ENCODE data around the gene IQCF2. TPM values are rescaled to one million over a fixed set of nuclear protein-coding genes. Genes with fewer than 3 reads are reported as not detected.
"Not testable (repeated sequence)": the region's sequence is repeated elsewhere in the genome, so short reads cannot be mapped to it uniquely, and the experiment has no call there.

IQCF2 gene
- total RNA-seq, 2 donors from 2014 or later: not detected

DNA sequence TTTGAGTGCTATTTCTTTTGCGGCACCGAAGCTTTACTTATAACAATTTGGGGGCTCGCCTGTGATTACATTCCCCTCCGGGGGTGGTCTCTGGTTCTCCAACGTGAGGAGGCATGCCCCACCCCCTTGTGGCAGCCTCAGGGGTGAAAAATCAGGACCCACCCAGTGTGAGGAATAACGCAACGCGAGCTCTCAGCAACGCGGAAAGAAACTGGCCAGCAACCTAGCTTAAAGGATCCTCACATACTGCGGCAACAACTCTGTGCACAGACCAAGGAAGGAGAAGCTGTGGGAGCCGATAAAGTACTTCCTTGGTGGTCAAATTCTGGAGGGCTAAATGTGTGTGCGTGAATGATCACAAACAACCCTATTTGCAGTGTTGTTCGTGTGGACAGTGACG lies 36.0 kb downstream of the IQCF2 start:
- H3K27me3 ChIP-seq: no peaks in the 10 kb centered on the region
- no peaks in the 10 kb centered on the region for H3K4me1 ChIP-seq
- H3K9ac ChIP-seq (ENCODE audit: low read depth in 2 of 2, low read length in 2 of 2): no peak overlapping the region
- no peaks in the 10 kb centered on the region for H3K9me3 ChIP-seq
- TF ChIP-seq, protein P1, sequence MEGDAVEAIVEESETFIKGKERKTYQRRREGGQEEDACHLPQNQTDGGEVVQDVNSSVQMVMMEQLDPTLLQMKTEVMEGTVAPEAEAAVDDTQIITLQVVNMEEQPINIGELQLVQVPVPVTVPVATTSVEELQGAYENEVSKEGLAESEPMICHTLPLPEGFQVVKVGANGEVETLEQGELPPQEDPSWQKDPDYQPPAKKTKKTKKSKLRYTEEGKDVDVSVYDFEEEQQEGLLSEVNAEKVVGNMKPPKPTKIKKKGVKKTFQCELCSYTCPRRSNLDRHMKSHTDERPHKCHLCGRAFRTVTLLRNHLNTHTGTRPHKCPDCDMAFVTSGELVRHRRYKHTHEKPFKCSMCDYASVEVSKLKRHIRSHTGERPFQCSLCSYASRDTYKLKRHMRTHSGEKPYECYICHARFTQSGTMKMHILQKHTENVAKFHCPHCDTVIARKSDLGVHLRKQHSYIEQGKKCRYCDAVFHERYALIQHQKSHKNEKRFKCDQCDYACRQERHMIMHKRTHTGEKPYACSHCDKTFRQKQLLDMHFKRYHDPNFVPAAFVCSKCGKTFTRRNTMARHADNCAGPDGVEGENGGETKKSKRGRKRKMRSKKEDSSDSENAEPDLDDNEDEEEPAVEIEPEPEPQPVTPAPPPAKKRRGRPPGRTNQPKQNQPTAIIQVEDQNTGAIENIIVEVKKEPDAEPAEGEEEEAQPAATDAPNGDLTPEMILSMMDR (IDR thresholded peaks at IDR 0.05): no peak
- H3K4me3 ChIP-seq: no peak overlapping the region
- DNase-seq: no peak
- intact Hi-C loops (cut with DNase I): no loop called here
- H3K36me3 ChIP-seq: no peaks in the 10 kb centered on the region
- no peak overlapping the region for H3K27ac ChIP-seq

DNA sequence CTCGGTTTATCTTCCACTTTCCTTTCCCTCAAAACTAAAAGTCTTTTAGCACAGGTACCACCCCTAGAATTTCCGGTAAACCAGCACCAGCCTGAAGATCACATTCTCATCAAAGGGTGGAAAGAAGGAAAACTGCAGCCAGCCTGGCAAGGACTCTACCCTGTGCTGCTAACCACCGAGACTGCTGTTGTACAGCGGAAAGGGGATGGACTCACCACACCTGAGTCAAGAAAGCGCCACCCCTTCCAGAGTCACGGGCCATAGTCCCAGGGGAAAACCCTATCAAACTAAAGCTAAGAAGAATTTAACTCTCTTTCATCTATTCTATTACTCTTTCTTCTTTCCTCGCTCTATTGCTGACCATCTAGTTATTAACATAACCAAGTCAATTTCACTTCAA lies 38.6 kb downstream of the IQCF2 start:
- H3K36me3 ChIP-seq; H3K27ac ChIP-seq; H3K4me3 ChIP-seq; H3K9ac ChIP-seq (ENCODE audit: low read depth in 2 of 2, low read length in 2 of 2); H3K4me1 ChIP-seq; H3K27me3 ChIP-seq; intact Hi-C loops (cut with DNase I); H3K9me3 ChIP-seq: not testable (repeated sequence)
- DNase-seq: peak; percentile 49

DNA sequence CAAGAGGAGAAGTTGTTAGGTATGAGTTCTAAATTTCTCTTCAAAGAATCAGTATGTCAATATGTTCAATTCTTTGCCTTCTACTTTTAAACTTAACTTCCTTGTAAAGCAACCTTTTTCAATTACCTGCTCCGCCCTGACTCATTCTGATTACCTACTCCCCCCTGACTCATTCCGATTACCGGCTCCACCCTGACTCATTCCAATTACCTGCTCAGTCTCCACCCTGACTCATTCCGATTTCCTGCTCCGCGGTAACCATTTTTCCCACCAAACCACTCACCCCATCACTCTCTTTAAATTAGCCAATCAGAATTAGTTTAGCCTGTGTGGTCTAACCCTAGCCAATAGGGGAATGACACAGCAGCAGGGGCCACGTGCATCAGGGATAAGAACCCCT lies 40.9 kb downstream of the IQCF2 start:
- H3K9ac ChIP-seq (ENCODE audit: low read depth in 2 of 2, low read length in 2 of 2); intact Hi-C loops (cut with DNase I); H3K36me3 ChIP-seq; H3K9me3 ChIP-seq; H3K27me3 ChIP-seq; H3K4me1 ChIP-seq; H3K4me3 ChIP-seq: not testable (repeated sequence)
- peak; percentile 66 for DNase-seq
- peak overlapping the region; percentile 55 for H3K27ac ChIP-seq

DNA sequence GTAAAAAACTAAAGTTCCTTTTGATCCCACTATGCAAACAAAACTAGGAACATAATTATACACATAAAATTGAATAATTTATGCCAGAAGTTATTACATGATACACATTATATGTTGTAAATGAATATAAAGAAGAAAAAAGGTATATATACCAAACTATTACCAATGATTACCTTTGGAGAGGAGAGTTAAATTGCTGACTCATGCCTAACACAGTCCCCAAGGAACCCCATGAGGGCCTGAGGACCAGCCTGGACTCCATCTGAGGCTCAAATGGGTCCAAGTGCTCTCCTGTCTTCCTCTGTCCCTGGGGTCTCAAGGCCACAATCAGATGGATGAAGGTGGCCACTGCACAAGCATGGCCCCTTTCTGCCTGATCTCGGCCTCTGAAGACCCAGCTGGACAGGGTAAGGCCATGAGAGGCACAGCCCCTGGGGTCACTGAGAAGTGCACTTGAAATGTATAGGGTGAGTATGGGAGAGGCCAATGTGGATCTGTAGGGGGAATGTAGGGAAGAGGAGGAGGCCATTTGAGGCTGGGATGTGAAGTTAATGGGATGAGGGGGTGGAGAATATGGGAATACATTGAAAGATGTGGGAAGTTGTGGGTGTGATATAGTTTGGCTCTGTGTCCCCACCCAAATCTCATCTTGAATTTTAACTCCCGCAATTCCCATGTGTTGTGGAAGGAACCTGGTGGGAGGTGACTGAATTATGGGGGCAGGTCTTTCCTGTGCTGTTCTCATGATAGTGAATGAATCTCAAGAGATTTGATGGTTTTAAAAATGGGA lies 42.8 kb downstream of the IQCF2 start:
- no peaks in the 10 kb centered on the region for H3K27me3 ChIP-seq
- no peak overlapping the region for H3K9ac ChIP-seq (ENCODE audit: low read depth in 2 of 2, low read length in 2 of 2)
- no peak overlapping the region for H3K4me3 ChIP-seq
- H3K27ac ChIP-seq: no peak overlapping the region
- H3K9me3 ChIP-seq: no peaks in the 10 kb centered on the region
- no peaks in the 10 kb centered on the region for H3K4me1 ChIP-seq
- H3K36me3 ChIP-seq: no peaks in the 10 kb centered on the region
- TF ChIP-seq, protein P1 (IDR thresholded peaks at IDR 0.05): no peak
- DNase-seq: no peak
- intact Hi-C loops (cut with DNase I): no loop called here

DNA sequence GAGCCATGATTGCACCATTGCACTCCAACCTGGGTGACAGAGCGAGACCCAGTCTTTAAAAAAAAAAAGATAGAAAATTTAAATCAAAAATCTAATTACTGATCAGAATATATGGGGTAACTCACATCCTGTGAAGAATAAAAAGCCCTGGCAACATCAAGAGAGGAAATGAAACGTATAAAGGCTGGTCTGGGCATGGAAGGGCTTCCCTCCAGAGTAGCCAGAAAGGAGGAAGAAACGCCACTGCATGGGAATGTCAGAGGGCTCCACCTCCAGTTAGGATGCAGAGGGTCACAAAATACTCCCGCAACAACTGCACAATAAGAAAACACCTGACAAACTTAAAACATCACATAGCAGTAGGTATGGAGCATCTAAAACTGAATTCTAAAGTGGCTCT lies 46.6 kb downstream of the IQCF2 start:
- no peak for DNase-seq
- no peak overlapping the region for H3K27ac ChIP-seq
- H3K4me1 ChIP-seq: no peaks in the 10 kb centered on the region
- no peak overlapping the region for H3K9ac ChIP-seq (ENCODE audit: low read depth in 2 of 2, low read length in 2 of 2)
- no peaks in the 10 kb centered on the region for H3K36me3 ChIP-seq
- no peaks in the 10 kb centered on the region for H3K27me3 ChIP-seq
- intact Hi-C loops (cut with DNase I): no loop called here
- no peaks in the 10 kb centered on the region for H3K9me3 ChIP-seq
- no peak overlapping the region for H3K4me3 ChIP-seq
- TF ChIP-seq, protein P1 (IDR thresholded peaks at IDR 0.05): no peak

Other genes starting within 250 kb of the IQCF2 start
- 10 to 100 TPM; 54.0 to 92.3 TPM for gene TEX264, start 190.4 kb upstream of the IQCF2 start, total RNA-seq
- gene GRM2, start 154.5 kb upstream of the IQCF2 start, total RNA-seq: under 1 TPM in 1 of 2 donors, not detected in 1; 0.12 TPM
- not detected for gene IQCF6, start 82.4 kb upstream of the IQCF2 start, total RNA-seq
- gene IQCF5, start 14.0 kb downstream of the IQCF2 start, total RNA-seq: not detected
- not detected for gene IQCF1, start 41.7 kb downstream of the IQCF2 start, total RNA-seq
- 10 to 100 TPM in 1 of 2 donors, 1 to 10 TPM in 1; 9.6 to 24.7 TPM for gene RRP9, start 80.3 kb downstream of the IQCF2 start, total RNA-seq
- gene PARP3, start 80.7 kb downstream of the IQCF2 start, total RNA-seq: 10 to 100 TPM; 17.0 to 18.0 TPM
- gene GPR62, start 93.8 kb downstream of the IQCF2 start, total RNA-seq: not detected
- gene PCBP4, start 105.8 kb downstream of the IQCF2 start, total RNA-seq: 10 to 100 TPM; 19.6 to 22.4 TPM
- 10 to 100 TPM; 64.9 to 72.2 TPM for gene ABHD14B, start 112.4 kb downstream of the IQCF2 start, total RNA-seq
- gene ABHD14A, start 113.4 kb downstream of the IQCF2 start, total RNA-seq: 1 to 10 TPM; 7.4 to 9.6 TPM
- 100 to 1,000 TPM; 137 to 153 TPM for gene ACY1, start 121.9 kb downstream of the IQCF2 start, total RNA-seq
- 1,000 to 10,000 TPM; 1,051 to 1,273 TPM for gene RPL29, start 134.3 kb downstream of the IQCF2 start, total RNA-seq
- 1 to 10 TPM; 9.5 to 9.8 TPM for gene DUSP7, start 195.0 kb downstream of the IQCF2 start, total RNA-seq

All from colonic mucosa (tissue), 4 donors.